Parietal lobe (tissue), 1 donor: ENCODE results near the gene DUSP14. TPM values are rescaled to one million over a fixed set of nuclear protein-coding genes. Genes with fewer than 3 reads are reported as not detected.

Experiments
- total RNA-seq: library from RNA; depleted of rRNA; stranded (reverse); fragments of >200 nt; gene quantifications from one replicate; pipeline ENCODE4 v1.2.3, GENCODE V29; 2014

The DUSP14 gene, protein sequence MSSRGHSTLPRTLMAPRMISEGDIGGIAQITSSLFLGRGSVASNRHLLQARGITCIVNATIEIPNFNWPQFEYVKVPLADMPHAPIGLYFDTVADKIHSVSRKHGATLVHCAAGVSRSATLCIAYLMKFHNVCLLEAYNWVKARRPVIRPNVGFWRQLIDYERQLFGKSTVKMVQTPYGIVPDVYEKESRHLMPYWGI
- 12.2 TPM for total RNA-seq

DNA sequence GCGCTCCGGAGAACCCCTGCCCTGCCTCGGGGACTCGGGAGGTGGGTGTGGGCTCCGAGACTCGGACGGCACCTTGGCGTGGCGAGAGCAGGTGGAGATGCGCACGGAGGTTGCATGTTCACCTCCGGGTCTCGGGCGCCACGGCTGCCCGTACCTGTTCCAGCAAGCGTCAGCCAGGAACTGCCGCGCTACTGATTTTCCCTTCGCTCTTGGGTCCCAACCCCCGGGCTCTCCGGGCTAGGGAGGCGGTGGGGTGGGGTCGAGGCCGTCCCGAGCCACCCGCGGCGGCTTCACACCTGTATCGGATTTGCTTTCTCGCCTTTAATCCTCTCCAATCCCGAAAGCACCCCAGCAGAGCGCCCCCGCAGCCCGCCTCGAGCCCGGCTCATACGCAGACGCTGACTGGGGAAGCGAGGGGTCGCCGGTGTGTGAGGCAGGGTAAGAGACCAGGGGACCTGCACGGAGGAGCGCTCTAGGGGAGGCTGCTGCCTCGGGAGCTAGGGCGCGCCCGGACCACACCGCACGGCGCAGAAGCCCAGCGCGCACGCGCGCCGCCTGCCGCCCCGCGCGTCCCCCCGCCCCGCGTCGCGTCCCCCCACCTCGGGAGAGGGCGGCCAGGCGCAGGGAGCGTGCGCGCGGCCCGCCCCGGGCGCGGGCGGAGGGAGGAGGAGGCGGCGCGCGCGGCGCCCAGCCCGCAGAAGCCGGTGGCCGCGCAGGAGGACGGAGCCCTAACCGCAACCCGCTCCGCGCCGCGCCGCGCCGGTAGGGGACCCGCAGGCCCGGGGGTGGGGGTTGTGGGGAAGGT is at the start of gene DUSP14:
TSS of gene DUSP14 (plus strand) at position 695 of the 805 bp plus-strand sequence. CDS start 22,382 bp downstream, outside the sequence.

Other genes starting within 250 kb of the DUSP14 start
- not detected for gene C17orf78, start 113.9 kb upstream of the DUSP14 start, total RNA-seq
- 182 TPM for gene ACACA, start 83.1 kb upstream of the DUSP14 start, total RNA-seq
- 46.3 TPM for gene TADA2A, start 83.0 kb upstream of the DUSP14 start, total RNA-seq
- 66.4 TPM for gene SYNRG, start 119.5 kb downstream of the DUSP14 start, total RNA-seq
- gene DDX52, start 153.6 kb downstream of the DUSP14 start, total RNA-seq = 49.8 TPM